HG03095 (cell line): ENCODE results near the gene BMERB1.
"Not testable (repeated sequence)": the region's sequence is repeated elsewhere in the genome, so short reads cannot be mapped to it uniquely, and the experiment has no call there.

ENCODE experiments used
- ATAC-seq: cut with Tn5 transposase; IDR thresholded peaks from one replicate; pipeline ENCODE4 v1.9.1; 2021; ENCODE audit warnings: moderate library complexity; ENCODE audit not compliant: unreplicated experiment

The BMERB1 gene

DNA sequence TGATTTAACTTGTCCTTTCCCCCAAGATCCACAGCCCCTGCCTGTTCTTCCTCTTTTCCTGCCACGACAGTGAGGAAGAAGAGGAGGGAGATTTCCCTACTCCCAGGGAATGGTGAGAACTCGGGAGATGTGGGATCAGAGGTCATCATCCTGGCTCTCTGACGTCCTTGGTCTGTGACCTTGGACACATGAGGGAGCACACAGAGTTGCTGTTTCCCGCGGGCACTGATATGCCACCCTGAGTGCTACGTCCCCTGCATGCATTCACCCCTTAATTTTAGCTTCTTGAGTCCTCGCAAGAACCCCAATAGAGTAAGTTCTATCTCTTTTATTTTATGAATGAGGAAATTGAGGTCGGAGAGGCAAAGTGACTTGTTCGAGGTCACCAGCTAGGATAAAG is 85.4 kb downstream of the BMERB1 start:
- no peak for ATAC-seq

GRCh38 chr16:15521390-15521757 is 87.0 kb downstream of the BMERB1 start:
- ATAC-seq: no peak

GRCh38 chr16:15521758-15522509 is 87.5 kb downstream of the BMERB1 start:
- no peak for ATAC-seq

GRCh38 chr16:15523092-15523541 is 88.7 kb downstream of the BMERB1 start:
- ATAC-seq: no peak

DNA sequence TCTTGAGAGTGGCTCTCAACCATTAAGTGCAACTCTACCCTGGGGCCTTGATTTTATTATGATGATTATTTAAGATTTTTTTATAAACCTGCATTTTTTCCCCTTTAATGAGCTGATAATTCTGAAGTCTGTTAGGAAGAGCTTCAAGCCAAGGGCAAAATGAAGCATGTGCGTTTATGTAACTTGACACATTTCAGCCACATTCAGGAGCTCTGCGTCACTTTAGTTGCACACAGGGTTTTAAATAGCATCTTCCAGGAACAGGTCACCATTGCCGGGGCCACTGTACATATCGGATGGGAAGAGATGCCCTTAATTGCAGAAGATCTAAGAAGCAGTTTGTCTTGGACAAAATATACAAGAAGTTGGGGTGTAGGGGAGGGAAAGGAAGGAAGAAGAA is 89.6 kb downstream of the BMERB1 start:
- ATAC-seq: no peak

- ATAC-seq: no peak
Measured at GRCh38 chr16:15524966-15525365, 90.6 kb downstream of the BMERB1 start.

- ATAC-seq: no peak
Measured at GRCh38 chr16:15526097-15526496, 91.7 kb downstream of the BMERB1 start.

DNA sequence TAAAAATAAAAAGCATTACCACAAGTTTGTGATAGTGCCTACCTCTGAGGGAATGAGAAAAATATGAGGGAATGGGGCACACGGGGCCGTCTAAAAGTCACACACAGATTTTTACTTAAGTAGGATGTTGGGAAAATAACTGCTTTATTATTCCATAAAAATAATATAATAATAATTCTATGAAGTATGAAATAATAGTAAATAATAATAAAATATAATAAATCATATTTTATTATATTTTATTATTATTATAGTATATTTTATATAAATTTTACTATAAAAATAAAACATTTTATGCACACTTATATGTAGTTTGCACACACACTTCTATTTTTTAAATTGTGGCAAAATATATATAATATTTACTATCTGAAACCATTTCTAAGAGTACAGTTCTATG is 92.3 kb downstream of the BMERB1 start:
- no peak for ATAC-seq

GRCh38 chr16:15529673-15530072 is 95.3 kb downstream of the BMERB1 start:
- no peak for ATAC-seq

DNA sequence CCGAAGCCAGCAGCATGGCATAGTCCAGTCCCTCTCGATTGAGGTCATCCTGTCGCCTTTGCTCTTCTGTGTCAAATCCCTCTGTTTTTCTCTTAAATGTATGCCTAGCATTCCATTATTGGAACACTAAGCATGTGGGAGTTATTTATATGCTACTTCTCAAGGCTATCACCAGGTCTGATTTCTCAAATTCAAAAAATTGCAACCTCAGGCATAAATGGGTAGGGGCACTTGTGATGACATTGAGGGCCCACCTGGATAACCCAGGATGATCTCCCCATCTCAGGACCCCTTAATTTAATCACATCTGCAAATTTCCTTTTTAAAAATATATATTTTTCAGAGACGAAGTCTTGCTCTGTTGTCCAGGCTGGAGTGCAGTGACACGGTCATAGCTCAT is 95.7 kb downstream of the BMERB1 start:
- no peak for ATAC-seq

DNA sequence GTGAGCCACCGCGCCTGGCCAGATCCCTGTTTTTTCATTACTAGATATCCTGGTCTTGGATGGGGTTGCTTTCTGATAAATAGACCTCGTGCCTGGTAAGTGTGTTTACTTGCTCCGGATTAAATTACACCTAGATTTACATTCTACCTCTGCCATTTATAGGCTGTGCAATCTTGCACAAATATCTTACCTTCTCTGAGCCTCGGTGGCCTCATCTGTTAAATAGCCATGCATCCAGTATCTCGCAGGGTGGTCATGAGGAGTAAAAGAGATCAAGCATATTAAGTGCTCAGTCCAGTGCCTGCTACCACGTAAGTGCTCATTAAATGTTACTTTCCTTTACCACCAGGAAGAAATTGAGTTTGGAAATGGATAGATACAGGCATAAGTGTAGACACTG is 98.4 kb downstream of the BMERB1 start:
- ATAC-seq: no peak

- no peak for ATAC-seq
Measured at GRCh38 chr16:15533386-15533785, 99.0 kb downstream of the BMERB1 start.

DNA sequence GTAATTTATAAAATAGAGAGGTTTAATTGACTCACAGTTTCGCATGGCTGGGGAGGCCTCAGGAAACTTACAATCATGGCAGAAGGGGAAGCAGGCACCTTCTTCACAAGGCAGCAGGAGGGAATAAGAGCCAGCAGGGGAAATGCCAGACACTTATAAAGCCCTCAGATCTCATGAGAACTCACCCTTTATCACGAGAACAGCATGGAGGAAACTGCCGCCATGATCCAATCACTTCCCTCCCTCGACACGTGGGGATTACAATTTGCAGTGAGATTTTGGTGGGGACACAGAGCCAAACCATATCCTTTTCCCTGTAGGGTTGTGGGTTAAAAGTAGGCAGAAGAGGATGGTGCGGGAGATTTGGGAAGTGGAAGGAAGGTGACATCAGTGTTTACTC is 101.4 kb downstream of the BMERB1 start:
- no peak for ATAC-seq

GRCh38 chr16:15536843-15537242 is 102.5 kb downstream of the BMERB1 start:
- no peak for ATAC-seq

GRCh38 chr16:15538507-15538906 is 104.1 kb downstream of the BMERB1 start:
- no peak for ATAC-seq

GRCh38 chr16:15539197-15539596 is 104.8 kb downstream of the BMERB1 start:
- ATAC-seq: no peak

DNA sequence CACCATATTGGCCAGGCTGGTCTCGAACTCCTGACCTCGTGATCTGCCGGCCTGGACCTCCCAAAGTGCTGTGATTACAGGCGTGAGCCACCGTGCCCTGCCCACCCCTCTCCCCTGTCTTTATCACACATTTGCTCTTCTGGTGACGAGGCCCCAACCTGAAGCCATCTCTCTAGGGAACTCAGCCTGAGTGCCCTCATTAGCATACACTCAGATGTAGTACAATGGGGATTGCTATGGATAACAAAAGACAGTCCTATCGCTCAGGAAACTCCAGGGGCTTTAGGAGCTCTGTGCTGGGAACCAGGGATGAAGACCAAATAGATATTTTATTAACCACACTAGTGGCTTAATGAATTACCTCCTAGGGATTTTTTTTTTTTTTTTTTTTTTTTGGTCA is 107.9 kb downstream of the BMERB1 start:
- no peak for ATAC-seq

DNA sequence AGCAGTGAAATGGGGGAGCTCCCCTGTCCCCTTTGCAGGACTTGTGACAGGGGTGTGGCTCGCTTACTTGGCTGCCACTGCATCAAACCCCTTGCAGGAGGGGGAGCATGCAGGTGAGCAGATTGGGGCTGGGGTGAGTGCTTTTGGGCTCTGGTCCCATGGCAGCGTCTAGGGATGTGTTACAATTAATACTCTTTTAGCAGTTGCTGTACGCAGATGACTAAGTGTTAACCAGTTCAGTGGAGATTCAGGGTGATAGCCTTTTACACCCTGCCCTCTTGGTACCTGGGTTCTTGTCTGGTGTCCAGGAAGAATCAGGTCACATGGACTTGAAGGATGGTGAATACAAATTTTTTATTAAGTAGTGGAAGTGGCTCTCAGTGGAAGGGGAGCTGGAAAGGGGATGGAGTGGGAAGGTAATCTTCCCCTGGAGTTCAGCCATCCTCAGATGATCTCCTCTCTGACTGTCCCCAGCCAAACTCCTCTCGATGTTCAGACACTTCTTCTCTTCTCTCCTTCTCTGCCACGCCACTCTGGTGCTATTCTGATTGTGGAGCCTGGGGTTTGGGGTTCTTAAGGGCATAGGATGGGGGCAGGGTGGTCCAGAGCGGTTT is 108.5 kb downstream of the BMERB1 start:
- ATAC-seq: no peak

- ATAC-seq: no peak
Measured at GRCh38 chr16:15544405-15544804, 110.0 kb downstream of the BMERB1 start.

- no peak for ATAC-seq
Measured at GRCh38 chr16:15545544-15545943, 111.2 kb downstream of the BMERB1 start.

GRCh38 chr16:15547072-15547767 is 112.8 kb downstream of the BMERB1 start:
- not testable (repeated sequence) for ATAC-seq

DNA sequence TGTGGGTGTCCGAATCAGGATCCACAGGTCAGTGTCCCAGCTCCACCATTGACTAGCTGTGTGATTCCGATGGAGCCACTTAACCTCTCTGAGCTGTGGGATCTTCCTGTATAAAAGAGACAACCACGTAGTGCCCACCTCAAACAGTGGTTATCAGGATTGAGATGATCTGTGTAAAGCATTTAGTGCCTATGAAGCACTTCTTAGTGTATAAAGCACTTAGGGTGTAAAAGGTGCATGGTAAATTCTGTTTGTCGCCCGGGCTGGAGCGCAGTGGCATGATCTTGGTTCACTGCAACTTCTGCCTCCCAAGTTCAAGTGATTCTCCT is 113.3 kb downstream of the BMERB1 start:
- ATAC-seq: no peak
